HepG2 (cell line): ENCODE data around the gene ERC1. TPM values are rescaled to one million over a fixed set of nuclear protein-coding genes. Genes with fewer than 3 reads are reported as not detected.

Source experiments
- ATAC-seq: fragments of 200-7000 bp; cut with Tn5 transposase; 3 replicates; pipeline ENCODE4 v1.9.1; 2020; ENCODE audit warnings: mild to moderate bottlenecking, moderate library complexity
- BruUV-seq: library from RNA; stranded (reverse); fragments of 400-500 nt; replicated peaks from 2 replicates; lab custom pipeline; 2021; lab: Mats Ljungman, UMichigan
- CTCF ChIA-PET: fragments of 300-600 bp; formaldehyde crosslinking; extraction: SDS; loops from one replicate; lab custom pipeline; 2021; ENCODE audit warnings: low total read pairs, inconsistent platforms, low intra/inter-chr PET ratio; lab: Yijun Ruan, JAX
- POLR2A ChIA-PET: fragments of 350-600 bp; sonication (Branson Sonifier 250); formaldehyde crosslinking; loops from one replicate; lab custom pipeline; 2020; ENCODE audit warnings: antibody characterized with exemption, inconsistent platforms; lab: Yijun Ruan, JAX
- DNase-seq: peaks from one replicate; pipeline ENCODE4 v3.0.0-alpha.2; 2015; ENCODE audit warnings: low spot score
- FAIRE-seq: peaks from 3 replicates; lab custom pipeline; 2011; peaks lifted over from hg19 to GRCh38; lab: Jason Lieb, UNC
- H2AFZ ChIP-seq: one replicate; pipeline ENCODE4 v1.6.1; 2011; ENCODE audit warnings: low read length, inconsistent platforms
- H3K27ac ChIP-seq: fragments of 300-600 bp; 3 replicates; pipeline ENCODE4 v1.8.0; 2011; ENCODE audit warnings: mixed run types, mild to moderate bottlenecking, mixed read lengths, low read length, inconsistent platforms; ENCODE audit not compliant: insufficient read depth; ENCODE audit errors: extremely low read length
- H3K27me3 ChIP-seq, 2 experiments: fragments of 200-600 bp in 1 of 2; 2 replicates in 1 of 2; 3 replicates in 1 of 2; pipeline versions ENCODE4 v1.6.0 to v1.8.0; 2011; ENCODE audit warnings: low read length in 2 of 2, mild to moderate bottlenecking in 2 of 2, moderate library complexity in 2 of 2, inconsistent platforms in 1 of 2; ENCODE audit not compliant: insufficient read depth in 2 of 2, control insufficient read depth in 1 of 2
- H3K36me3 ChIP-seq, 2 experiments: fragments of 200-600 bp in 1 of 2; replicated peaks in 1 of 2; 2 replicates in 1 of 2; 3 replicates in 1 of 2; pipeline versions ENCODE4 v1.5.1 to v1.8.0; 2011; ENCODE audit warnings: low read length in 2 of 2, inconsistent platforms in 1 of 2; ENCODE audit not compliant: insufficient read depth in 2 of 2, control insufficient read depth in 1 of 2
- H3K4me1 ChIP-seq: 2 replicates; pipeline ENCODE4 v1.5.1; 2012; ENCODE audit warnings: low read length, inconsistent platforms; ENCODE audit not compliant: insufficient read depth
- H3K4me2 ChIP-seq: 2 replicates; pipeline ENCODE4 v1.6.0; 2011; ENCODE audit warnings: low read depth, low read length, inconsistent platforms
- H3K4me3 ChIP-seq, 3 experiments: fragments of 200-600 bp in 1 of 3; sonication (generic), shearing (Covaris generic) in 1 of 3; replicated peaks in 1 of 3; 2 replicates each; pipeline ENCODE4 v1.5.1; 2011 to 2016; ENCODE audit warnings: low read length in 3 of 3, inconsistent platforms in 2 of 3, low read depth in 2 of 3, mild to moderate bottlenecking in 2 of 3, control low read depth in 1 of 3, mixed read lengths in 1 of 3; ENCODE audit not compliant: insufficient read depth in 1 of 3
- H3K79me2 ChIP-seq: one replicate; pipeline ENCODE4 v1.6.1; 2011; ENCODE audit warnings: low read length, inconsistent platforms; ENCODE audit not compliant: insufficient read depth
- H3K9ac ChIP-seq: 2 replicates; pipeline ENCODE4 v1.6.0; 2011; ENCODE audit warnings: mild to moderate bottlenecking, low read depth, low read length, inconsistent platforms; ENCODE audit not compliant: insufficient read depth
- H3K9me3 ChIP-seq: 2 replicates; pipeline ENCODE4 v1.5.1; 2012; ENCODE audit warnings: mild to moderate bottlenecking, low read length
- H4K20me1 ChIP-seq: 2 replicates; pipeline ENCODE4 v1.6.0; 2011; ENCODE audit warnings: inconsistent platforms, mild to moderate bottlenecking, low read length, moderate library complexity; ENCODE audit not compliant: insufficient read depth
- BATF2 ChIP-seq: sonication (generic); formaldehyde crosslinking; IDR thresholded peaks from 2 replicates; pipeline ENCODE4 v1.8.0; 2022; ENCODE audit warnings: mild to moderate bottlenecking, missing genetic modification reagents, moderate library complexity
- FOXO4 ChIP-seq: sonication (generic); formaldehyde crosslinking; conservative IDR thresholded peaks from 2 replicates; pipeline ENCODE4 v1.8.1; 2023; ENCODE audit warnings: missing genetic modification reagents
- JDP2 ChIP-seq: sonication (generic); formaldehyde crosslinking; IDR thresholded peaks from 2 replicates; pipeline ENCODE4 v1.8.1; 2022; ENCODE audit warnings: missing genetic modification reagents, borderline replicate concordance
- KAT7 ChIP-seq: IDR thresholded peaks from 2 replicates; pipeline ENCODE4 v1.6.1; 2018; ENCODE audit warnings: borderline replicate concordance, missing compliant biosample characterization
- LBX2 ChIP-seq: sonication (generic); formaldehyde crosslinking; IDR thresholded peaks from 2 replicates; pipeline ENCODE4 v1.5.0; 2020; ENCODE audit warnings: missing genetic modification reagents, mild to moderate bottlenecking, borderline replicate concordance
- PTBP1 ChIP-seq: fragments of 200-400 bp; formaldehyde crosslinking; IDR thresholded peaks from 2 replicates; pipeline ENCODE4 v1.6.1; 2018; ENCODE audit warnings: low read length, low read depth; ENCODE audit not compliant: poor library complexity, severe bottlenecking
- RFX3 ChIP-seq: IDR thresholded peaks from 2 replicates; pipeline ENCODE4 v1.6.1; 2016; ENCODE audit warnings: missing biosample characterization, missing genetic modification reagents
- SALL1 ChIP-seq: sonication (generic); formaldehyde crosslinking; IDR thresholded peaks from 2 replicates; pipeline ENCODE4 v1.8.0; 2022; ENCODE audit warnings: mild to moderate bottlenecking, missing genetic modification reagents
- ZFYVE20 ChIP-seq: sonication (generic); formaldehyde crosslinking; IDR thresholded peaks from 2 replicates; pipeline ENCODE4 v1.8.0; 2023; ENCODE audit warnings: low read depth, mild to moderate bottlenecking, moderate library complexity, missing genetic modification reagents, borderline replicate concordance
- ZNF577 ChIP-seq: sonication (generic); formaldehyde crosslinking; IDR thresholded peaks from 2 replicates; pipeline ENCODE4 v1.4.0; 2020; ENCODE audit warnings: mild to moderate bottlenecking, low read depth, missing genetic modification reagents, borderline replicate concordance
- ZNF670 ChIP-seq: sonication (generic); formaldehyde crosslinking; IDR thresholded peaks from 2 replicates; pipeline ENCODE4 v1.8.0; 2022; ENCODE audit warnings: mild to moderate bottlenecking, missing genetic modification reagents, borderline replicate concordance
- ZNF737 ChIP-seq: sonication (generic); formaldehyde crosslinking; IDR thresholded peaks from 2 replicates; pipeline ENCODE4 v1.5.0; 2020; ENCODE audit warnings: missing genetic modification reagents, mild to moderate bottlenecking, borderline replicate concordance
- ZNF788 ChIP-seq: sonication (generic); formaldehyde crosslinking; IDR thresholded peaks from 2 replicates; pipeline ENCODE4 v1.5.0; 2020; ENCODE audit warnings: mild to moderate bottlenecking, missing genetic modification reagents, borderline replicate concordance
- ZSCAN12 ChIP-seq: sonication (generic); formaldehyde crosslinking; IDR thresholded peaks from 2 replicates; pipeline ENCODE4 v1.9.0; 2021; ENCODE audit warnings: mild to moderate bottlenecking, missing genetic modification reagents
- WGBS: methylation state at CpG from one replicate; pipeline ENCODE4 v1.1.6; 2017; ENCODE audit warnings: low lambda C conversion rate; 5-methylcytosine and 5-hydroxymethylcytosine counted together
- in situ Hi-C: cut with HindIII; loops from 2 replicates; pipeline ENCODE4 v1.10.0; 2017; ENCODE audit warnings: low pct_unique_long_range_greater_than_20kb; ENCODE audit not compliant: extremely low pct_ligation_motif_present
- intact Hi-C: fragments of 100-400 bp; cut with micrococcal nuclease; formaldehyde crosslinking; loops from one replicate; pipeline ENCODE4 v1.10.0; 2022; ENCODE audit not compliant: unreplicated experiment
- polyA plus RNA-seq, 8 experiments: library from polyadenylated mRNA; depleted of rRNA in 3 of 8; stranded (reverse) in 7 of 8; unstranded in 1 of 8; fragments of >200 nt; fragmentation: Illumina TruSeq in 4 of 8; extraction: Trizol in 4 of 8; gene quantifications; 2 replicates each; pipeline versions ENCODE4 v1.2.1 to v1.2.3, GENCODE V29; 2011 to 2016; ENCODE audit warnings: low read depth in 4 of 8, missing spikeins in 1 of 8, mixed read lengths in 1 of 8; ENCODE audit not compliant: insufficient read depth in 1 of 8
- total RNA-seq, 5 experiments: library from RNA; depleted of rRNA; stranded (reverse); fragments of >200 nt; fragmentation: Illumina TruSeq; extraction: Trizol; gene quantifications; 2 replicates each; pipeline ENCODE4 v1.2.3, GENCODE V29; 2016; ENCODE audit warnings: low read depth in 1 of 5
- TF ChIP-seq, protein P1 (sequence below): sonication (generic); formaldehyde crosslinking; IDR thresholded peaks from one replicate; pipeline ENCODE4 v1.5.1; 2020; ENCODE audit warnings: mild to moderate bottlenecking, missing genetic modification reagents; ENCODE audit errors: not compliant biosample characterization

ERC1 gene
- total and polyA plus RNA-seq, 2 of the 13 experiments (the other 11 are each of a cell fraction or from before 2014, with no cell fraction given), result 6.1 to 12.4 TPM

DNA sequence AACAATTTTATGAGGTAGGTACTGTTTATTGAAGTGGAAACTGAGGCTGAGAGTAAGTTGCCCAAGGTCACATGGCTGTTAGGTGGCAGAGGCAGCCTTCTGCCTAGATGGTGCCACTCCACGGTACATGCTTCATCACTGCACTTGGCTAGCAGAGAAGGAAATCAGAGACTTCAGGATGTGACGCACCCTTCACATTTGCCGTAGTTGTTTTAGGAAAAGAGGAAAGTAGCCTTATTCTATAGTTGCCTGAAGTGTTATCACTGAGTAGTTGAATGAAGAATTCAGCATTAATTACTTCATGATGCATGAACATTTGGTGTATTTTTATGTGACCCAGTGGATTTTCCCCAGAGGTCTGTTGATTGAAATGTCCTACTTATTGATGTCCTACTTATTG is 55.7 kb downstream of the ERC1 start:
- Histone ChIP-seq H2AFZ (no peak overlapping the region), H4K20me1 (no peaks in the 10 kb centered on the region), H3K4me3 (no peak overlapping the region), H3K4me2 (no peak overlapping the region), H3K9ac (no peak overlapping the region), H3K27me3 (no peaks in the 10 kb centered on the region), H3K9me3 (no peaks in the 10 kb centered on the region), H3K27ac (no peak overlapping the region), H3K79me2 (peaks cover 3% of the 10 kb centered on the region), H3K36me3 (no peaks in the 10 kb centered on the region), H3K4me1 (peaks cover 13% of the 10 kb centered on the region)
- BruUV-seq, result no TSS peak
- WGBS, result 100% methylated on average over 3 of the region's 3 CpGs
- FAIRE-seq, result no peak
- POLR2A ChIA-PET, result no interaction called here
- no peak for ATAC-seq
- DNase-seq, result no peak
- intact Hi-C loops (no loop called here), in situ Hi-C loops (no loop called here)
- CTCF ChIA-PET, result no interaction called here
- TF ChIP-seq SALL1 (CRISPR knock-in tag) (no peak), ZFYVE20 (CRISPR knock-in tag) (no peak), FOXO4 (CRISPR knock-in tag) (no peak), RFX3 (CRISPR knock-in tag) (no peak), ZNF737 (CRISPR knock-in tag) (no peak), KAT7 (CRISPR knock-in tag) (no peak), LBX2 (no peak), JDP2 (CRISPR knock-in tag) (no peak), ZNF670 (no peak), BATF2 (no peak), ZNF788 (CRISPR knock-in tag) (no peak), ZSCAN12 (no peak), PTBP1 (no peak), ZNF577 (CRISPR knock-in tag) (no peak)
- TF ChIP-seq, protein P1, sequence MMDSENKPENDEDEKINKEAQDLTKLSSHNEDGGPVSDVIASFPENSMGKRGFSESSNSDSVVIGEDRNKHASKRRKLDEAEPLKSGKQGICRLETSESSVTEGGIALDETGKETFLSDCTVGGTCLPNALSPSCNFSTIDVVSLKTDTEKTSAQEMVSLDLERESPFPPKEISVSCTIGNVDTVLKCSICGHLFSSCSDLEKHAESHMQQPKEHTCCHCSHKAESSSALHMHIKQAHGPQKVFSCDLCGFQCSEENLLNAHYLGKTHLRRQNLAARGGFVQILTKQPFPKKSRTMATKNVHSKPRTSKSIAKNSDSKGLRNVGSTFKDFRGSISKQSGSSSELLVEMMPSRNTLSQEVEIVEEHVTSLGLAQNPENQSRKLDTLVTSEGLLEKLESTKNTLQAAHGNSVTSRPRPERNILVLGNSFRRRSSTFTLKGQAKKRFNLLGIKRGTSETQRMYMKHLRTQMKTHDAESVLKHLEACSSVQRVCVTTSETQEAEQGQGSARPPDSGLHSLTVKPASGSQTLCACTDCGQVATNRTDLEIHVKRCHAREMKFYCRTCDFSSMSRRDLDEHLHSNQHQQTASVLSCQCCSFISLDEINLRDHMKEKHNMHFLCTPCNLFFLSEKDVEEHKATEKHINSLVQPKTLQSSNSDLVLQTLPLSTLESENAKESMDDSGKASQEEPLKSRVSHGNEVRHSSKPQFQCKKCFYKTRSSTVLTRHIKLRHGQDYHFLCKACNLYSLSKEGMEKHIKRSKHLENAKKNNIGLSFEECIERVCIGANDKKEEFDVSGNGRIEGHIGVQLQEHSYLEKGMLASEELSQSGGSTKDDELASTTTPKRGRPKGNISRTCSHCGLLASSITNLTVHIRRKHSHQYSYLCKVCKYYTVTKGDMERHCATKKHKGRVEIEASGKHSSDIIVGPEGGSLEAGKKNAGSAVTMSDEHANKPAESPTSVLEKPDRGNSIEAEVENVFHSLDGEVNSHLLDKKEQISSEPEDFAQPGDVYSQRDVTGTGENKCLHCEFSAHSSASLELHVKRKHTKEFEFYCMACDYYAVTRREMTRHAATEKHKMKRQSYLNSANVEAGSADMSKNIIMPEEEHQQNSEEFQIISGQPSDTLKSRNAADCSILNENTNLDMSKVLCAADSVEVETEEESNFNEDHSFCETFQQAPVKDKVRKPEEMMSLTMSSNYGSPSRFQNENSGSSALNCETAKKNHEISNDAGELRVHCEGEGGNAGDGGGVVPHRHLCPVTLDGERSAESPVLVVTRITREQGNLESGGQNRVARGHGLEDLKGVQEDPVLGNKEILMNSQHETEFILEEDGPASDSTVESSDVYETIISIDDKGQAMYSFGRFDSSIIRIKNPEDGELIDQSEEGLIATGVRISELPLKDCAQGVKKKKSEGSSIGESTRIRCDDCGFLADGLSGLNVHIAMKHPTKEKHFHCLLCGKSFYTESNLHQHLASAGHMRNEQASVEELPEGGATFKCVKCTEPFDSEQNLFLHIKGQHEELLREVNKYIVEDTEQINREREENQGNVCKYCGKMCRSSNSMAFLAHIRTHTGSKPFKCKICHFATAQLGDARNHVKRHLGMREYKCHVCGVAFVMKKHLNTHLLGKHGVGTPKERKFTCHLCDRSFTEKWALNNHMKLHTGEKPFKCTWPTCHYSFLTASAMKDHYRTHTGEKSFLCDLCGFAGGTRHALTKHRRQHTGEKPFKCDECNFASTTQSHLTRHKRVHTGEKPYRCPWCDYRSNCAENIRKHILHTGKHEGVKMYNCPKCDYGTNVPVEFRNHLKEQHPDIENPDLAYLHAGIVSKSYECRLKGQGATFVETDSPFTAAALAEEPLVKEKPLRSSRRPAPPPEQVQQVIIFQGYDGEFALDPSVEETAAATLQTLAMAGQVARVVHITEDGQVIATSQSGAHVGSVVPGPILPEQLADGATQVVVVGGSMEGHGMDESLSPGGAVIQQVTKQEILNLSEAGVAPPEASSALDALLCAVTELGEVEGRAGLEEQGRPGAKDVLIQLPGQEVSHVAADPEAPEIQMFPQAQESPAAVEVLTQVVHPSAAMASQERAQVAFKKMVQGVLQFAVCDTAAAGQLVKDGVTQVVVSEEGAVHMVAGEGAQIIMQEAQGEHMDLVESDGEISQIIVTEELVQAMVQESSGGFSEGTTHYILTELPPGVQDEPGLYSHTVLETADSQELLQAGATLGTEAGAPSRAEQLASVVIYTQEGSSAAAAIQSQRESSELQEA (CRISPR knock-in tag), result no peak
